Measurements from ENCODE around the gene ZNF200. TPM values are rescaled to one million over a fixed set of nuclear protein-coding genes. Genes with fewer than 3 reads are reported as not detected.

ZNF200 gene
- total RNA-seq, 2 donors from 2014 or later: 7.1 to 7.2 TPM

GRCh38 chr16:3241761-3242160, 6.8 kb upstream of the ZNF200 start:
- H3K9ac ChIP-seq (ENCODE audit: low read depth in 2 of 2, low read length in 2 of 2): no peak overlapping the region
- H3K4me1 ChIP-seq: no peaks in the 10 kb centered on the region
- no peak for TF ChIP-seq CTCF (IDR thresholded peaks at IDR 0.05)
- no peaks in the 10 kb centered on the region for H3K9me3 ChIP-seq
- DNase-seq: no peak
- intact Hi-C loops (cut with DNase I): no loop called here
- H3K36me3 ChIP-seq: no peaks in the 10 kb centered on the region
- H3K27me3 ChIP-seq: no peaks in the 10 kb centered on the region
- no peak overlapping the region for H3K4me3 ChIP-seq
- H3K27ac ChIP-seq: no peak overlapping the region

- H3K27ac ChIP-seq: no peak overlapping the region
- no peaks in the 10 kb centered on the region for H3K27me3 ChIP-seq
- peaks cover 7% of the 10 kb centered on the region for H3K4me1 ChIP-seq
- intact Hi-C loops (cut with DNase I): no loop called here
- TF ChIP-seq CTCF (IDR thresholded peaks at IDR 0.05): no peak
- H3K4me3 ChIP-seq: no peak overlapping the region
- H3K9ac ChIP-seq (ENCODE audit: low read depth in 2 of 2, low read length in 2 of 2): no peak overlapping the region
- H3K36me3 ChIP-seq: peaks cover 13% of the 10 kb centered on the region
- no peaks in the 10 kb centered on the region for H3K9me3 ChIP-seq
- peak; percentile 29 for DNase-seq
Measured at GRCh38 chr16:3235856-3236669, 1.1 kb upstream of the ZNF200 start.

GRCh38 chr16:3234543-3234856, 458 bp downstream of the ZNF200 start:
- peaks cover 7% of the 10 kb centered on the region for H3K4me1 ChIP-seq
- no peak for TF ChIP-seq CTCF (IDR thresholded peaks at IDR 0.05)

GRCh38 chr16:3223913-3224515, 10.9 kb downstream of the ZNF200 start:
- no peak for TF ChIP-seq CTCF (IDR thresholded peaks at IDR 0.05)
- Histone ChIP-seq H3K9ac (ENCODE audit: low read depth in 2 of 2, low read length in 2 of 2) (no peak overlapping the region), H3K27me3 (no peaks in the 10 kb centered on the region), H3K9me3 (peaks cover 20% of the 10 kb centered on the region), H3K27ac (no peak overlapping the region), H3K4me3 (no peak overlapping the region), H3K4me1 (no peaks in the 10 kb centered on the region), H3K36me3 (peaks cover 13% of the 10 kb centered on the region)
- intact Hi-C loops (cut with DNase I): no loop called here
- DNase-seq: no peak

More at GRCh38 chr16:3234543-3234856, 458 bp downstream of the ZNF200 start:
- Histone ChIP-seq H3K4me3 (peak overlapping the region; percentile 99), H3K27ac (peak overlapping the region; percentile 94), H3K27me3 (no peaks in the 10 kb centered on the region), H3K36me3 (peaks cover 20% of the 10 kb centered on the region), H3K9ac (ENCODE audit: low read depth in 2 of 2, low read length in 2 of 2) (peak overlapping the region; percentile 70 to 95), H3K9me3 (no peaks in the 10 kb centered on the region)
- no peak for DNase-seq
- intact Hi-C loops (cut with DNase I): no loop called here

- Histone ChIP-seq H3K36me3 (peaks cover 6% of the 10 kb centered on the region), H3K27me3 (no peaks in the 10 kb centered on the region), H3K4me1 (no peaks in the 10 kb centered on the region), H3K4me3 (no peak overlapping the region), H3K9me3 (peaks cover 20% of the 10 kb centered on the region), H3K27ac (no peak overlapping the region), H3K9ac (ENCODE audit: low read depth in 2 of 2, low read length in 2 of 2) (no peak overlapping the region)
- TF ChIP-seq CTCF (IDR thresholded peaks at IDR 0.05): no peak
- DNase-seq: no peak
- intact Hi-C loops (cut with DNase I): no loop called here
Measured at GRCh38 chr16:3220839-3221238, 14.1 kb downstream of the ZNF200 start.
